GM19468 (cell line): ENCODE data around the gene ZDHHC11B.

Experiments used
- ATAC-seq: cut with Tn5 transposase; IDR thresholded peaks from one replicate; pipeline ENCODE4 v1.9.1; 2021; ENCODE audit warnings: mild to moderate bottlenecking, moderate library complexity, moderate number of reproducible peaks; ENCODE audit not compliant: unreplicated experiment; ENCODE audit errors: extremely low read depth

The ZDHHC11B gene

GRCh38 chr5:665956-666711, 118.4 kb downstream of the ZDHHC11B start:
- ATAC-seq, result no peak

- no peak for ATAC-seq
These were observed 119.0 kb downstream of the ZDHHC11B start for GRCh38 chr5:665541-665955.

- no peak for ATAC-seq
These were observed 119.6 kb downstream of the ZDHHC11B start for GRCh38 chr5:664994-665360.

GRCh38 chr5:664343-664993, 120.1 kb downstream of the ZDHHC11B start:
- no peak for ATAC-seq

- ATAC-seq, result no peak
These were observed 120.8 kb downstream of the ZDHHC11B start for GRCh38 chr5:663436-664342.

- no peak for ATAC-seq
These were observed 121.6 kb downstream of the ZDHHC11B start for GRCh38 chr5:662751-663435.

- ATAC-seq, result no peak
These were observed 122.4 kb downstream of the ZDHHC11B start for GRCh38 chr5:661891-662750.

- ATAC-seq, result no peak
These were observed 124.0 kb downstream of the ZDHHC11B start for GRCh38 chr5:660491-661030.
